ENCODE results near the gene NMBR.

DNA sequence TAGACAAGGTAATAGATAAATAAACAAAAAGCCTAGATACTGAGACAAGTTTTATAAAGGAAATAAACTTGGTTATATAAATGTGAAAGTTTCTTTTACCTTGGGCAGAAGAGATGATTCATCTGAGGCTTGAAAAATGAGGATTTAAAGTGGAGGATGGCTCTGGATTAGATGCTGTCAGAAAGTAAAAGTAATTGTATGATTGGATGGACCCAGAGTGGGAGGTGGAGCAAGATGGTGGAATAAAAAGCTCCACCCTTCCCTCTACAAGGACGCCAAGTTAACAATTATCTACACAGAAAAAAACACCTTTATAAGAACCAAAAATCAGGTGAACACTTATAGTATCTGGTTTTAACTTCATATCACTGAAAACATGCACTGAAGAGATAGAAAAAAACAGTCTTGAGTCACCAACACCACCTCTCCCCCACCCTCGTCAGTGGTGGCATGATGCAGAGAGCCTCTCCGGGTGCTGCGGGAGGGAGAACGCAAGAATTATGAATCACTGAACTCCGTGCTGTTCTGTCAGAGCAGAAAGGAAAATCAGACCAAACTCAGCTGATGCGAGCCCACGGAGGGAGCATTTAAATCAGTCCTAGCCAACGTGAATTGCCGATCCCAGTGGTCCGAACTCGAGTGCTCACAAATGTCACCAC lies 98.9 kb downstream of the NMBR start:
- TF ChIP-seq POLR2A (IDR thresholded peaks at IDR 0.05; ENCODE audit: low read depth, low read length) (no peak), POLR2AphosphoS5 (IDR thresholded peaks at IDR 0.05; ENCODE audit: low read depth, low read length) (no peak)

Measured in GM12892 (cell line).